Measurements from ENCODE around the gene TSEN54. TPM values are rescaled to one million over a fixed set of nuclear protein-coding genes. Genes with fewer than 3 reads are reported as not detected.
A peak's percentile ranks its signal among the peaks of the same experiment; 100 is the strongest.

The TSEN54 gene
- total RNA-seq, 4 donors from 2014 or later, result 36.6 to 105 (median 61.2) TPM

DNA sequence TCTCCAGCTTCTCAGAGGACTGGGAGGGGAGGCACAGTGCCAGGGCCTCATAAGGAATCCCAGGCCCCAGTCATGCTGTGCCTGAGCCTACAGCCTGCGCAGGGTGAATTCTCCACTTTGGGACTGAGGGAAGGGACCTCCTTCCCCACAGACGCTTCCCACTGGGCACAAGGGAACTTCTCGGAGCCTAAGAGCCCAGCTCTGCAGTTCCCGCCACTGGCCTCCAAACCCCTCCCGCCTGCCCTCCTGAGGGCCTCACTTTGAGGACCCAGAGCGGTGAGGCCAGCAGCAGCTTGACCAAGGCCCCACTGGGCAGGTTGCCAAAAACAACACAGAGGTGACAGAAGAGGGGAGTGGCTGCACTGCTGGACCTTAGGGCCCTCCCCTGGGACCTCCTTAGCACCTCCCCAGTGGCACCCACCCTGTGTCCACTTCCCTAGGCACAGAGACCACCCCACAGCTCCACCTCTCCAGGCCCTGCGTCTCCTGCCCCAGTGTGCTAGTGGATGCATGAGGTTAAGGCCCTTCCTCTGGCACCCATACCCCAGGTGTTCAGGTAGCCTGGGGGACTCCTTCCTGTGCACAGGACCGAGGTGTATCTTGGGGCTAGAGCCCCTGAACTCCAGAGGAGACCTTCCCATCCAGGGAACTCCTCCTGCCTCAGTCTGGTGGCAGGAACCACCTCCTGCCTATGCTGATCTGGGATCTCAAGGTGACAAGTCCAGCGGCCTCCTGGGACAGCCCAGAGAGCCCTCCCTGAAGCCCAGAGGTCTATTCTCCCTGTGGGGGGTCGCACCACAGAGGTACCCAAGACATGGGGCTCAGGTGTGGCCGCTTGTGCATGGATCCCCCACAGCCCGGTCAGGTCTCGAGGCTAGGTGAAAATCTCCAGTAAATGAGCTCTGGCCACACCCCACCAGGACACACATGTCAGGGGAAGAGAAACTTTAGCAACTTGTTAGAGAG is 4.4 kb upstream of the TSEN54 start:
- no peak for TF ChIP-seq EP300 (IDR thresholded peaks at IDR 0.05; ENCODE audit: low read depth)
- no peak for TF ChIP-seq POLR2A (IDR thresholded peaks at IDR 0.05)
- TF ChIP-seq CTCF (IDR thresholded peaks at IDR 0.05), result no peak
- TF ChIP-seq POLR2AphosphoS5 (IDR thresholded peaks at IDR 0.05), result no peak
- no peak for DNase-seq
- intact Hi-C loops (cut with DNase I; ENCODE audit: low total_unique reads) (loop anchor here (5.0 kb wide), 1 partner anchor 85 kb away; no protein-coding TSS in a partner anchor), in situ Hi-C loops (cut with MboI; ENCODE audit: low pct_ligation_motif_present in 1 of 4, low pct_unique_long_range_greater_than_20kb in 1 of 4, low sequenced_read_pairs in 3 of 4) (loop anchor here in 1 of 4 donors (10.0 kb wide), 1 partner anchor 87 kb away; no protein-coding TSS in a partner anchor)
- H3K9me3 ChIP-seq, result no peaks in the 10 kb centered on the region
- peak overlapping the region; percentile 12 to 87 (median 42) for H3K27ac ChIP-seq
- WGBS, 2 donors (ENCODE audit: low coverage in 1 of 2), result 60 to 75% methylated on average over 1 to 12 of the region's 13 CpGs
- H3K4me1 ChIP-seq, result peaks cover 23 to 47% (median 37%) of the 10 kb centered on the region in 4 donors
- no peaks in the 10 kb centered on the region for H3K36me3 ChIP-seq
- H3K27me3 ChIP-seq, result no peaks in the 10 kb centered on the region
- no peak overlapping the region for H3K4me3 ChIP-seq

- TF ChIP-seq EP300 (IDR thresholded peaks at IDR 0.05; ENCODE audit: low read depth), result no peak
- TF ChIP-seq CTCF (IDR thresholded peaks at IDR 0.05), result no peak
- TF ChIP-seq POLR2AphosphoS5 (IDR thresholded peaks at IDR 0.05), result no peak
- TF ChIP-seq POLR2A (IDR thresholded peaks at IDR 0.05), result no peak
- Histone ChIP-seq H3K4me3 (peak overlapping the region in 1 of 4 donors; percentile 96), H3K9me3 (no peaks in the 10 kb centered on the region), H3K27ac (peak overlapping the region in 3 of 4 donors; percentile 44 to 93 (median 87)), H3K36me3 (no peaks in the 10 kb centered on the region), H3K4me1 (peaks cover 32 to 56% (median 48%) of the 10 kb centered on the region in 4 donors), H3K27me3 (no peaks in the 10 kb centered on the region)
- DNase-seq, result no peak
- intact Hi-C loops (cut with DNase I; ENCODE audit: low total_unique reads) (loop anchor here (5.0 kb wide), 1 partner anchor 86 kb away; no protein-coding TSS in a partner anchor), in situ Hi-C loops (cut with MboI; ENCODE audit: low pct_ligation_motif_present in 1 of 4, low pct_unique_long_range_greater_than_20kb in 1 of 4, low sequenced_read_pairs in 3 of 4) (loop anchor here in 1 of 4 donors (10.0 kb wide), 1 partner anchor 88 kb away; no protein-coding TSS in a partner anchor)
- 65% methylated on average over 10 of the region's 10 CpGs; no CpG with 5 or more reads in 1 of the 2 donors for WGBS, 2 donors (ENCODE audit: low coverage in 1 of 2)
Measured at GRCh38 chr17:75512926-75513640, 3.2 kb upstream of the TSEN54 start.

DNA sequence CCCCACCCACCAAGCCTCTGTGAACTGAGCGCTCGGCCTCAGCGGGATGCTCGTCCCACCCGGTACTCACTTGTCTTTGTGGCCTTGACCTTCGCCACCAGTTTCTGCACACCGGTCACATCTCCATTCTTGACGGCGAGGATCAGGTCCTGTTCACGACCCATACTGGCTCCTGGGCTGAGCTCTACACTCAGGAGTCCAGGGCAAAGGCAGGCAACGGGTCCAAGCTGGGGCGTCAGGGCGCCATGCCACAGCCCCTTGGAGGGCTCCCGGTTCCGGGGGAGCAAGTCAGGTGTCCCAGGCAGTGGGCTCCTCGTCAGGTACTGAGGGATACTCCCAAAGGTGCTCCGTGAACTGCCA is 2.7 kb upstream of the TSEN54 start:
- H3K36me3 ChIP-seq, result no peaks in the 10 kb centered on the region

More for the DNA sequence above, 2.7 kb upstream of the TSEN54 start:
- H3K4me1 ChIP-seq, result peaks cover 28 to 62% (median 48%) of the 10 kb centered on the region in 4 donors
- H3K27me3 ChIP-seq, result no peaks in the 10 kb centered on the region
- H3K27ac ChIP-seq, result peak overlapping the region; percentile 87 to 93 (median 90)
- intact Hi-C loops (cut with DNase I; ENCODE audit: low total_unique reads) (loop anchor here (5.0 kb wide), 1 partner anchor 86 kb away; no protein-coding TSS in a partner anchor), in situ Hi-C loops (cut with MboI; ENCODE audit: low pct_ligation_motif_present in 1 of 4, low pct_unique_long_range_greater_than_20kb in 1 of 4, low sequenced_read_pairs in 3 of 4) (loop anchor here in 1 of 4 donors (10.0 kb wide), 1 partner anchor 89 kb away; no protein-coding TSS in a partner anchor)
- peak overlapping the region in 1 of 4 donors; percentile 96 for H3K4me3 ChIP-seq
- TF ChIP-seq CTCF (IDR thresholded peaks at IDR 0.05) (no peak), POLR2AphosphoS5 (IDR thresholded peaks at IDR 0.05) (no peak), POLR2A (IDR thresholded peaks at IDR 0.05) (no peak), EP300 (IDR thresholded peaks at IDR 0.05; ENCODE audit: low read depth) (no peak)
- WGBS, 2 donors (ENCODE audit: low coverage in 1 of 2), result 94% methylated on average over 17 of the region's 17 CpGs; no CpG with 5 or more reads in 1 of the 2 donors
- no peak for DNase-seq
- H3K9me3 ChIP-seq, result no peaks in the 10 kb centered on the region

Data from transverse colon (tissue), 4 donors.